ENCODE measurements around the gene TACC3. TPM values are rescaled to one million over a fixed set of nuclear protein-coding genes. Genes with fewer than 3 reads are reported as not detected.

TACC3 gene
- total RNA-seq, 1 experiment from 2014 or later = 32.0 TPM

DNA sequence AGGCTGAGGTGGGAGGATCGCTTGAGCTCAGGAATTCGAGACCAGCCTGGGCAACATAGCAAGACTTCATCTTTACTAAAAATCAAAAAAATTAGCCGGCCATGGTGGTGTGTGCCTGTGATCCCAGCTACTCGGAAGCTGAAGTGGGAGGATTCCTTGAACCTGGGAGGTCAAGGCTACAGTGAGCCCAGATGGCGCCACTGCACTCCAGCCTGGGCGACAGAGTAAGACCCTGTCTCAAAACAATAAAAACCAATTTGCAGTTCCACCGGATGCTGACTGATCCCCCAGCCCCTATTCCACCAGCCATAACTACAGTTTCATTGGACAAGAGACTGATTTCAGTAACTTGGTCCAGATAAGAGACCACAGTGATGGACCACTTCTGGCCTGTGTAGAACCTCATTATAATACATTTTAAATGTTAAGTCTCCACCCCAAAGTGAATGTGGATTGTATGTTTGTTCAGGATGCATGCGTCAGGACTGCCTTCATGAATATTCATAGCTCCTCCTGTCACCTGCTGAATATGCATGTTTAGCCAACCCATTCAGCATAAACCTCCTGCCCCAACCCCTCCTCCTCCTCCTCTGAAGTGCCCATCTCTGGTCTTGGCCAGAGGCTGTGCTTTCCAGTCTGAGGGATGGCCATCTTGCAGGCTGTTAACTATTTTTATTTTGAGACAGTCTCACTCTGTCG, 6.9 kb upstream of the TACC3 start:
- H3K27ac ChIP-seq (ENCODE audit: low read length) = no peak overlapping the region

DNA sequence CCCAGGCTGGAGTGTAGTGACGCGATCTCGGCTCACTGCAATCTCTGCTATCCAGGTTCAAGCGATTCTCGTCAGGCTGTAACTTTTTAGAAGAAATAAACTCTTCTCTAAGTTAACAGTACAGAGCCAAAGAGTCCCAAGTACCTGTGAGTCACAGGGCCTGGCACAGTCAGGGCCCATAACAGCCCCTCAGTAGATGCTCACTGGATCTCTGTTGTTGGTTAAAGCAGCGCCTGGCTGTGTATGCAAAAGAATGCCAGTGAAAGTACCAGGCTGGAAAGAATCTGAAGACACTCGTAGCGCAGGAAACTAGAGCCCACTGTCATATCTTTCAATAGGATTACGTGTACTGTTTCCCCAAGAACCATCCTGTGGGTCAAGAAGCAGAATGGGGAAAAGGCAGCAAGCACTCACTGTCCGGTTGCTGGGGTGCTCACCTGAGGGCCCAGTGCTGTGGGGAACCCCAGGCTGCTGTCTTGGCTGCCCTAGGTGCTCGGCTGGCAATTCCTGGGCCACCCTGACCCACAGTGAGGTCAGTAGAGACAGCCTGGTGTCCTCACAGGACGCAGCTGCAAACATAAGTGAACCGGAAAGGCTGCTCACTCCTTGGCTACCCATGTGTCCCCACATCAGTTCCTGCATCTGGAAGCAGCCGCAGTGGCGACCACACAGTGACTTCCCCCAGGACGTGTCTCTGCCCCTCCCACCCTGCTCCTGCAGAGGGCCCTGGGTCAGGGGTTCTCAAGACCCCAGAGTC, 6.1 kb upstream of the TACC3 start:
- no peak for ATAC-seq
- intact Hi-C loops (cut with micrococcal nuclease) = no loop called here
- DNase-seq = no peak
- H3K27ac ChIP-seq (ENCODE audit: low read length) = no peak overlapping the region
- peaks cover 26% of the 10 kb centered on the region for H3K4me1 ChIP-seq (ENCODE audit: insufficient read depth, low read length)
- no TSS peak for BruUV-seq (replicated peaks)
- peaks cover 3% of the 10 kb centered on the region; the same call in 1 of the 2 replicates for H3K36me3 ChIP-seq (ENCODE audit: low read depth, low read length)
- peak overlapping the region; percentile 86; the same call in 1 of the 2 replicates for H3K4me2 ChIP-seq (ENCODE audit: low read length)
- H2AFZ ChIP-seq (ENCODE audit: low read length) = no peak overlapping the region
- H3K9ac ChIP-seq (ENCODE audit: low read length) = no peak overlapping the region
- H3K9me3 ChIP-seq (ENCODE audit: low read length) = no peaks in the 10 kb centered on the region
- peak overlapping the region; percentile 96; the same call in 1 of the 2 replicates for H3K4me3 ChIP-seq (ENCODE audit: low read length)
- no peak for TF ChIP-seq EZH2phosphoT487 (IDR thresholded peaks at IDR 0.05; ENCODE audit: borderline replicate concordance, low read length)
- TF ChIP-seq EZH2 (IDR thresholded peaks at IDR 0.05; ENCODE audit: low read length, unreplicated experiment) = no peak
- TF ChIP-seq, protein P1, sequence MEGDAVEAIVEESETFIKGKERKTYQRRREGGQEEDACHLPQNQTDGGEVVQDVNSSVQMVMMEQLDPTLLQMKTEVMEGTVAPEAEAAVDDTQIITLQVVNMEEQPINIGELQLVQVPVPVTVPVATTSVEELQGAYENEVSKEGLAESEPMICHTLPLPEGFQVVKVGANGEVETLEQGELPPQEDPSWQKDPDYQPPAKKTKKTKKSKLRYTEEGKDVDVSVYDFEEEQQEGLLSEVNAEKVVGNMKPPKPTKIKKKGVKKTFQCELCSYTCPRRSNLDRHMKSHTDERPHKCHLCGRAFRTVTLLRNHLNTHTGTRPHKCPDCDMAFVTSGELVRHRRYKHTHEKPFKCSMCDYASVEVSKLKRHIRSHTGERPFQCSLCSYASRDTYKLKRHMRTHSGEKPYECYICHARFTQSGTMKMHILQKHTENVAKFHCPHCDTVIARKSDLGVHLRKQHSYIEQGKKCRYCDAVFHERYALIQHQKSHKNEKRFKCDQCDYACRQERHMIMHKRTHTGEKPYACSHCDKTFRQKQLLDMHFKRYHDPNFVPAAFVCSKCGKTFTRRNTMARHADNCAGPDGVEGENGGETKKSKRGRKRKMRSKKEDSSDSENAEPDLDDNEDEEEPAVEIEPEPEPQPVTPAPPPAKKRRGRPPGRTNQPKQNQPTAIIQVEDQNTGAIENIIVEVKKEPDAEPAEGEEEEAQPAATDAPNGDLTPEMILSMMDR (conservative IDR thresholded peaks at IDR 0.05; ENCODE audit: low read depth, low read length) = no peak
- H3K9me2 ChIP-seq (replicated peaks; ENCODE audit: low read length) = no peaks in the 10 kb centered on the region
- POLR2A ChIA-PET (ENCODE audit: unreplicated experiment) = interaction anchor here (0.7 kb wide), 1 partner anchor 19 kb away, joined by 7 read pairs; no protein-coding TSS in a partner anchor
- no peaks in the 10 kb centered on the region for H3F3A ChIP-seq (ENCODE audit: low read length, unreplicated experiment)
- no peaks in the 10 kb centered on the region for H3K27me3 ChIP-seq (ENCODE audit: low read length)
- CTCF ChIA-PET = no interaction called here
- H4K20me1 ChIP-seq (ENCODE audit: low read length) = peaks cover 9% of the 10 kb centered on the region; the same call in 1 of the 2 replicates
- H3K79me2 ChIP-seq (ENCODE audit: low read length) = peaks cover 89% of the 10 kb centered on the region

More for the DNA sequence above, 6.9 kb upstream of the TACC3 start:
- Histone ChIP-seq H3K9ac (ENCODE audit: low read length) (peak overlapping the region; percentile 99; the same call in 1 of the 2 replicates), H3K36me3 (ENCODE audit: low read depth, low read length) (peaks cover 7% of the 10 kb centered on the region; the same call in 1 of the 2 replicates), H3K9me2 (replicated peaks; ENCODE audit: low read length) (no peaks in the 10 kb centered on the region), H3F3A (ENCODE audit: low read length, unreplicated experiment) (no peaks in the 10 kb centered on the region), H3K4me3 (ENCODE audit: low read length) (peak overlapping the region; percentile 96), H2AFZ (ENCODE audit: low read length) (no peak overlapping the region), H3K4me1 (ENCODE audit: insufficient read depth, low read length) (peaks cover 23% of the 10 kb centered on the region), H3K79me2 (ENCODE audit: low read length) (peaks cover 89% of the 10 kb centered on the region), H3K4me2 (ENCODE audit: low read length) (peak overlapping the region; percentile 86), H3K9me3 (ENCODE audit: low read length) (no peaks in the 10 kb centered on the region), H4K20me1 (ENCODE audit: low read length) (peaks cover 14% of the 10 kb centered on the region; the same call in 1 of the 2 replicates), H3K27me3 (ENCODE audit: low read length) (no peaks in the 10 kb centered on the region)
- DNase-seq (peak; percentile 41), ATAC-seq (no peak)
- CTCF ChIA-PET = interaction anchor here (0.5 to 1.0 kb wide), 2 partner anchors 21 to 37 kb away, joined by 3 to 5 read pairs; no protein-coding TSS in a partner anchor
- no TSS peak for BruUV-seq (replicated peaks)
- intact Hi-C loops (cut with micrococcal nuclease) = no loop called here
- POLR2A ChIA-PET (ENCODE audit: unreplicated experiment) = interaction anchor here (0.7 kb wide), 1 partner anchor 18 kb away, joined by 7 read pairs; no protein-coding TSS in a partner anchor
- TF ChIP-seq, protein P1 (conservative IDR thresholded peaks at IDR 0.05; ENCODE audit: low read depth, low read length) = no peak
- no peak for TF ChIP-seq EZH2 (IDR thresholded peaks at IDR 0.05; ENCODE audit: low read length, unreplicated experiment)
- no peak for TF ChIP-seq EZH2phosphoT487 (IDR thresholded peaks at IDR 0.05; ENCODE audit: borderline replicate concordance, low read length)

Data from PC-3 (cell line).